GM12865 (cell line): Measurements from ENCODE around the gene LAMA5.

Experiments
- DNase-seq: peaks from one replicate; pipeline ENCODE4 v3.0.0; 2010; ENCODE audit warnings: low read depth
- H3K4me3 ChIP-seq: 2 replicates; pipeline ENCODE4 v1.5.1; 2011; ENCODE audit warnings: mild to moderate bottlenecking, low read depth, low read length, control low read depth
- CTCF ChIP-seq: IDR thresholded peaks from 2 replicates; pipeline ENCODE4 v1.5.1; 2011; ENCODE audit warnings: low read length, control low read depth, low read depth, inconsistent platforms; ENCODE audit not compliant: insufficient read depth; ENCODE audit errors: missing control alignments

LAMA5 gene

GRCh38 chr20:62403331-62403730 lies 36.2 kb upstream of the LAMA5 start:
- H3K4me3 ChIP-seq, result no peak overlapping the region
- no peak for TF ChIP-seq CTCF
- no peak for DNase-seq

GRCh38 chr20:62402456-62403150 lies 35.5 kb upstream of the LAMA5 start:
- H3K4me3 ChIP-seq, result no peak overlapping the region
- no peak for DNase-seq
- no peak for TF ChIP-seq CTCF

GRCh38 chr20:62401331-62401779 lies 34.2 kb upstream of the LAMA5 start:
- H3K4me3 ChIP-seq, result no peak overlapping the region
- DNase-seq, result no peak
- no peak for TF ChIP-seq CTCF

GRCh38 chr20:62400541-62400940 lies 33.4 kb upstream of the LAMA5 start:
- no peak for DNase-seq
- H3K4me3 ChIP-seq, result no peak overlapping the region
- no peak for TF ChIP-seq CTCF

- no peak overlapping the region for H3K4me3 ChIP-seq
- DNase-seq, result no peak
- TF ChIP-seq CTCF, result no peak
Measured at GRCh38 chr20:62400021-62400420, 32.9 kb upstream of the LAMA5 start.

GRCh38 chr20:62398120-62398821 lies 31.2 kb upstream of the LAMA5 start:
- DNase-seq, result no peak
- TF ChIP-seq CTCF, result no peak
- H3K4me3 ChIP-seq, result no peak overlapping the region
